T-helper 22 cell (primary cell): Measurements from ENCODE around the gene RFX2.
"Not testable (repeated sequence)": the region's sequence is repeated elsewhere in the genome, so short reads cannot be mapped to it uniquely, and the experiment has no call there.

Experiments
- DNase-seq: peaks from one replicate; pipeline ENCODE4 v3.0.0-alpha.2; 2020; ENCODE audit warnings: low read depth

The RFX2 gene

DNA sequence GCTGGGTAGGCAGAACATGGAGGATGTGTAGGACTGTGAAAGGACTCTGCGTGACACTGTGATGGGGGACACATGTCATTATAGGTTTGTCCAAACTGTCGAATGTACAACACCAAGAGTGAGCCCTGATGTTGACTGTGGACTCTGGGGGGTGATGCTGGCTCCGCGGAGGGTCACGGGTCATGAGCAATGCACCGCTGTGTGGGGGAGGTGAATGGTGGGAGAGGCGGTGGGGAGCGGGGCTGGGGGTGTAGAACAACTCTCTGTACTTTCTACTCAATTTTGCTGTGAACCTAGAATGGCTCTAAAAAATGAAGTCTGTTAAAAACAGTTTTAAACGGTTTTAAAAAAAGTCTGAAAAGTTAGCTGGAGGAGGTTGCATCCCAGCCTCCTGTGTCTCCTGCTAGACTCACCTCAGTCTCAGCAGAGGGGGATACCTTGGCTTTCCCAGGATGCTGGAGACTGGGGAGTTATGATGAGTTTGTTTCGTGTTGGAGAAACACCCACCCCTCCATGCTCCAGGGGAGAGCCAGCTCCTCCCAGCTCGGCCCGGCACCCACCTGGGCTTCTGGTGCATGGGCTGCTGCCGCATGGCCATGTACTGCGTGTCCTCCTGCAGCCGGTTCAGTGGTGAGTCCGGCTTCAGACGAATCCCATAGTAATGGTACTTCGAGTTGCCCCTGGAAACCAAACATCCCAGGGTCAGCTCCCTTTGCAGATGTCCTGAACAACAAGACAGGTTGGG, 97.7 kb downstream of the RFX2 start:
- DNase-seq, result no peak

DNA sequence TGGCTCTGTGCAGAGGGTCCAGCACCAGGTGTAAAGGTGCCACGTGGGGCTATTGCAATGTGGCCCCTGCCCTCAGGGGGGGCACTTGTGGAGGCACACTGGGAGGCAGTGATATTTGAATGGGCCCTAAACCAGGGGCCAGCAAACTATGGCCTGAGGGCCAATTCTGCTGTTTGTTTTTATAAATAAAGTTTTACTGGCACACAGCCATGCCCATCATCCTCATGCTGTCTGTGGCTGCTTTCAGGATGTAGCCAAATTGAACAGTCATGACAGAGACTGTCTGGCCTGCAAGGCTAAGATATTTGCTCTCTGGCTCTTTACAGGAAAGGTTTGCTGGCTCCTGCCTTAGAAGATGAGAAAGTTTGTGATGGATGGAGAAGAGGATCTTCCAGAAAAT, 98.5 kb downstream of the RFX2 start:
- DNase-seq, result no peak

GRCh38 chr19:6011206-6011605, 99.1 kb downstream of the RFX2 start:
- no peak for DNase-seq

- no peak for DNase-seq
Observed at GRCh38 chr19:6010107-6010506, 100.2 kb downstream of the RFX2 start.

GRCh38 chr19:6007866-6008265, 102.4 kb downstream of the RFX2 start:
- DNase-seq, result no peak

DNA sequence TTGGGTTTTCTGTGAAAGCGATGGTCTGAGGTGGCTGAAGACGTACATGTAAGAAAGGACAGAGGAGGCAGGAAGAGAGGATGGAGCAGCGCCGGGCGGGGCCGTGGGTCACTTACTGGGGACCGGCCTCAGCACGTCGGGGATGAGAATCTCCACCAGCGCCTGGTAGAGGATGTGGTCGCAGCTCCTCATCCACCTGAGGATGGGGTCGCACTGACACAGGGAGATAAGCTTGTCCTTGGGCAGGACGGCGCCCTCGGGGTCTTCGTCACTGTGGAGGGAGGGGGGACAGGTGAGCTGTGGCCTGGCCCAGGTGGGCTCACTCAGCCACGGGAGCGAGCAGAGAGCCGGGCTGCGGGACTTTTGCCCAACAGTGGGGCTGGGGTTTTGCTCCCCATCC, 103.4 kb downstream of the RFX2 start:
- no peak for DNase-seq

- DNase-seq, result not testable (repeated sequence)
Observed at GRCh38 chr19:6006070-6006446, 104.2 kb downstream of the RFX2 start.

- DNase-seq, result no peak
Observed at GRCh38 chr19:6005321-6006069, 104.8 kb downstream of the RFX2 start.

DNA sequence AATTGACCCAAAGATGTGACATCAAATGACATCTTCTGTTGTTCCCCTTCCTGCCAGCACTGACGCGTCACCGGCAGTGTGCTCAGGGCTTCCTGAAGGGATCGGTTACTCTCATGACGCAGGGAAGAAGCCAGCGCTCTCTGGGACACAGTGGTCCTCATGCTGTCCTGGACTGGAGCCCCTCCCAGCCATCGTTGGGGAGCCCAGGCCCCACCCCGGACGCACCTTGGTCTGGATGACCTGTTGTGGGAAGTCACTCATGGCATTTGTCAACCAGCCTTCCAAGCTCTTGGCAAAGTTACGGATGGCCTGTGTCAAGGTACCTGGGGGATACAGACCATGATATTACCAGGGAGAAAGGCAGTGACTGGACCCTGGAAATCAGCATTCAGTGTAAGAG, 106.3 kb downstream of the RFX2 start:
- DNase-seq, result no peak

DNA sequence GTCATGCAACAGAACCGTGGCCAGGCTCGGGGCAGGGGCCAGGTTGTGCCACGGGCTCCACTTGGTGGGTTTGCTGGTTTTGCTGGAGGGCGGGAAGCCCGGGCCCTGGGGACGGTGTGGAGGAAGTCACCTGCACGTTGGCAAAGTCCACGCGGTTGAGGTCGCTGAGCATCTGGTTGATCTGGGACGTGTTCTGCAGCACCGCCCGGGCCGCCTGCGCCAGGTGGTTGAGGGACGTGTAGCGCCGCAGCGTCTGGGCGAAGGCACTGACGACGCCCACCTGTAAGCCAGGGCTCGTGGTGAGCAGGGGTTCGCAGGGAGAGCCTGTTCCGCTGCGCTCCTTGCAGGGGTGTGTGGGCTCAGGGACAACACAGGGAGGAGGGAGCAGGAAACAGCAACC, 107.7 kb downstream of the RFX2 start:
- DNase-seq, result no peak

GRCh38 chr19:6000228-6000847, 110.0 kb downstream of the RFX2 start:
- DNase-seq, result no peak

DNA sequence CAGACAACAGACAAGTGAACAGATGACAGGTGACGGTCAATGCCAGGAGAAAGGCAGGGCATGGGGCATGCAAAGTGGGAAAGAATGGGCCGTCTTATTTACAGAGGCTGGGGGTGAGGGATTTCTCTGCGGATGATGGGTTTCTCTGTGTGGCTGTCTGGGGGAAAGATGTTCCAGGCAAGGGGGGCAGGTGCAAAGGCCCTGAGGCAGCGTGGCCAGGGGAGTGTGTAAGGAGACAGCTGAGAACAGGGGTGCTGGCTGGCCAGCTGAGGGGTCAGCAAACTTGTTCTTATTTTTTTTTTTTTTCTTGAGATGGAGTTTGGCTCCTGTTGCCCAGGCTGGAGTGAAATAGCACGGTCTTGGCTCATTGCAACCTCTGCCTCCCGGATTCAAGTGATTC, 110.6 kb downstream of the RFX2 start:
- DNase-seq, result no peak

GRCh38 chr19:5997371-5997770, 112.9 kb downstream of the RFX2 start:
- no peak for DNase-seq

DNA sequence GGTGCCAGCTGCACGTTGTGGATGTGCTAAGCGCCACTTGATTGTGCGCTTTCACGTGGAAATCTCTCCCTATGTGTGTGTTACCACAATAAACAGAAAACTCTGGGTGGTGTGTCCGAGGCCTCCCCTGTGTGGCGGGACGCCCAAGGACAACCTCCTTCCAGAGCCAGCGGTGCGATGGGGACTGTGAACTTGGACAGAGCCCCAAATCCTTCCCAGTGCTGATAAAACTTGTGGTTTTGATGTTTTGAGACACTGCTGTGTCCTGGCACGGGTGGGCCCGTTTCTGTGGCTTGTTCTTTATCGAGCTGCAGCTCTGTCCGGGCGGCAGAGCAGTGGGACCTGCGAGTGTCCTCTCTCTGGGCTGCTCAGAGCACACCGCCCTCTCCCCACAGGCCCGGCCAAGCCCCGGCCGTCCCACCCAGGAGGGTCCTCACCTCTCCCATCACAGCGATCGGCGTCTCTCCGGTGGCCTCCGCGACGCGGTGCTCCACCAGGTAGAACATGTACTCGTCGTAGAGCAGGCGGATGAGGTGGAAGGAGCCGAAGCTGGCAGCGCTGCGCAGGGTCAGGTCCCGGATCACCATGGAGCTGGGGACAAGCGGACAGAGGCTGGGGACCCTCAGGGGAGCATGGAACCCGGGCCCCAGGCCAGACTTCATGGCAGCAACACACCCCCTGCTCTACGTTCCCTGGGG, 113.5 kb downstream of the RFX2 start:
- no peak for DNase-seq

DNA sequence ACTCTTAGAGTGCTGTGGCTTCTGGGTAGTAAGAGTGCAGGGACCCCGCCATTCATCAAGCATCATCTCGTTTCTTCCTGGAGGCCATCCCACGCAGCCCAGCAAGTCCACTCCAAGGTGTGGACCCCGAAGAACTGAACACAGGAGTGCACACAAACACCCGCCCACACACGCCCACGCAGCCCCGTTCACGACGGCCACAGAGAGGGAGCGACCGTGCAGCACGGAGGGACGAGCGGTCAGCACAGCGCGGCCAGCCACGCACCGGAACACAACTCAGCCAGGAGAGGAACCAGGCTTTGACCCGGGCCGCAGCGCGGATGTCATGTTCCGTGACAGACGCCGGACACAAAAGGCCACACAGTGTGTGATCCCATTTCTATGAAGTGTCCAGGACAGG, 114.2 kb downstream of the RFX2 start:
- DNase-seq, result no peak

GRCh38 chr19:5995606-5996005, 114.7 kb downstream of the RFX2 start:
- DNase-seq, result no peak

GRCh38 chr19:5994405-5995165, 115.7 kb downstream of the RFX2 start:
- no peak for DNase-seq

GRCh38 chr19:5993648-5994358, 116.5 kb downstream of the RFX2 start:
- DNase-seq, result no peak

GRCh38 chr19:5993201-5993600, 117.1 kb downstream of the RFX2 start:
- no peak for DNase-seq

DNA sequence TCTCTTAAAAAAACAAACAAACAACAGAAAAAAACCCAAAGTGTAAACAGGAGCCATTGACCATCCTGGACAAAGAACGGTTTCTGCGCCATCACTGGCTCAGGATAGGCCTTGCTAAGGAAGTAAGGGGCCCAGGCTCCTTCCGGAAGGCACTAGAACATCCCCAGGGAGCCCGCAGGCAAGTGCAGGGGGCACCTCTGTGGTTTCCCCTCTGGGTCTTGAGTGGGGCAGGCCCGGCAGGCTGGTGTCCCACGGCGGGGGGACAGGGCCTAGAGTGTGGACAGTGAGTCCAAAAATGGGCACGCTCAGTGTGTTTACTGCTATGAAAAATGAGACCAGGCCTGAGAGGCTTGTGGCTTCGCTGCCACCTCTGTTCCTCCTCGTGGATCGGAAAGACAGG, 117.5 kb downstream of the RFX2 start:
- DNase-seq, result no peak

- no peak for DNase-seq
Observed at GRCh38 chr19:5991244-5991838, 119.0 kb downstream of the RFX2 start.
